Lower leg skin (tissue), 3 donors: ENCODE results near the gene ATE1.

ENCODE experiments used
- POLR2A ChIP-seq, 2 donors: fragments of 450-650 bp; IDR thresholded peaks; one replicate each; pipeline ENCODE4 v1.6.1; 2016 to 2017; ENCODE audit warnings: antibody characterized with exemption in 2 of 2, mild to moderate bottlenecking in 1 of 2, moderate library complexity in 1 of 2
- TF ChIP-seq, protein P1 (sequence below), 3 donors: fragments of 450-650 bp; IDR thresholded peaks; one replicate each; pipeline ENCODE4 v1.5.1; 2016; ENCODE audit warnings: antibody characterized with exemption in 3 of 3, mild to moderate bottlenecking in 3 of 3, moderate library complexity in 2 of 3

DNA sequence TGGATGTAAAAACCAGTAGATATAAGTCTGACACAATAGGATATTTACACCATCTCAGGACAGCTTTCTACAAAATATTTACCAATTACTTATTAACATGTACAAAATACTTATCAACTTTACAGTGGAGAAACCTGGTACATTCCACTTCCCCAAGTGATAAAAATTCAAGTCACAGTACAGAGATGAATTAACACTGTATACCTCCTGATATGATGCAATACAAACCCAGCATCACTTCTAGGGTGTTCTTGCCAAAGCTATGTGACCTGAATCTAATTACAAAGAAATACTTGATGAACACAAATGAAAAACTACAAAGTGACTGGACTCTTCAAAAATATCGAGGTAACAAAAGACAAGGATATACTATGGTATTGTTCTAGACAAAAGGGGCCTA, 173.2 kb downstream of the ATE1 start:
- TF ChIP-seq, protein P1, sequence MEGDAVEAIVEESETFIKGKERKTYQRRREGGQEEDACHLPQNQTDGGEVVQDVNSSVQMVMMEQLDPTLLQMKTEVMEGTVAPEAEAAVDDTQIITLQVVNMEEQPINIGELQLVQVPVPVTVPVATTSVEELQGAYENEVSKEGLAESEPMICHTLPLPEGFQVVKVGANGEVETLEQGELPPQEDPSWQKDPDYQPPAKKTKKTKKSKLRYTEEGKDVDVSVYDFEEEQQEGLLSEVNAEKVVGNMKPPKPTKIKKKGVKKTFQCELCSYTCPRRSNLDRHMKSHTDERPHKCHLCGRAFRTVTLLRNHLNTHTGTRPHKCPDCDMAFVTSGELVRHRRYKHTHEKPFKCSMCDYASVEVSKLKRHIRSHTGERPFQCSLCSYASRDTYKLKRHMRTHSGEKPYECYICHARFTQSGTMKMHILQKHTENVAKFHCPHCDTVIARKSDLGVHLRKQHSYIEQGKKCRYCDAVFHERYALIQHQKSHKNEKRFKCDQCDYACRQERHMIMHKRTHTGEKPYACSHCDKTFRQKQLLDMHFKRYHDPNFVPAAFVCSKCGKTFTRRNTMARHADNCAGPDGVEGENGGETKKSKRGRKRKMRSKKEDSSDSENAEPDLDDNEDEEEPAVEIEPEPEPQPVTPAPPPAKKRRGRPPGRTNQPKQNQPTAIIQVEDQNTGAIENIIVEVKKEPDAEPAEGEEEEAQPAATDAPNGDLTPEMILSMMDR (IDR thresholded peaks at IDR 0.05), result no peak
- TF ChIP-seq POLR2A (IDR thresholded peaks at IDR 0.05), result no peak
